ENCODE results near the gene L2HGDH. TPM values are rescaled to one million over a fixed set of nuclear protein-coding genes. Genes with fewer than 3 reads are reported as not detected.
A peak's percentile ranks its signal among the peaks of the same experiment; 100 is the strongest.

Gene L2HGDH
- total RNA-seq, 1 donor from 2014 or later: 7.3 TPM

- Histone ChIP-seq H3K36me3 (ENCODE audit: control insufficient read depth, insufficient read depth, low read length) (no peaks in the 10 kb centered on the region), H3K4me3 (ENCODE audit: low read depth, low read length) (no peak overlapping the region), H3K27me3 (ENCODE audit: control insufficient read depth, insufficient read depth, low read length) (no peaks in the 10 kb centered on the region)
- DNase-seq (ENCODE audit: low read depth): peak; percentile 64
- no peak for TF ChIP-seq CTCF (IDR thresholded peaks at IDR 0.05; ENCODE audit: insufficient read depth, low read length, poor library complexity, severe bottlenecking)
These were observed 8.1 kb downstream of the L2HGDH start for GRCh38 chr14:50303744-50304471.

GRCh38 chr14:50301914-50302313 is 10.1 kb downstream of the L2HGDH start:
- no peak for TF ChIP-seq CTCF (IDR thresholded peaks at IDR 0.05; ENCODE audit: insufficient read depth, low read length, poor library complexity, severe bottlenecking)
- H3K4me3 ChIP-seq (ENCODE audit: low read depth, low read length): no peak overlapping the region
- H3K27me3 ChIP-seq (ENCODE audit: control insufficient read depth, insufficient read depth, low read length): no peaks in the 10 kb centered on the region
- no peak for DNase-seq (ENCODE audit: low read depth)
- H3K36me3 ChIP-seq (ENCODE audit: control insufficient read depth, insufficient read depth, low read length): no peaks in the 10 kb centered on the region

- Histone ChIP-seq H3K36me3 (ENCODE audit: control insufficient read depth, insufficient read depth, low read length) (no peaks in the 10 kb centered on the region), H3K4me3 (ENCODE audit: low read depth, low read length) (no peak overlapping the region)
- TF ChIP-seq CTCF (IDR thresholded peaks at IDR 0.05; ENCODE audit: insufficient read depth, low read length, poor library complexity, severe bottlenecking): no peak
These were observed 12.4 kb downstream of the L2HGDH start for GRCh38 chr14:50299585-50299984.

GRCh38 chr14:50290306-50290705 is 21.7 kb downstream of the L2HGDH start:
- H3K36me3 ChIP-seq (ENCODE audit: control insufficient read depth, insufficient read depth, low read length): no peaks in the 10 kb centered on the region
- H3K4me3 ChIP-seq (ENCODE audit: low read depth, low read length): no peak overlapping the region
- no peaks in the 10 kb centered on the region for H3K27me3 ChIP-seq (ENCODE audit: control insufficient read depth, insufficient read depth, low read length)
- no peak for TF ChIP-seq CTCF (IDR thresholded peaks at IDR 0.05; ENCODE audit: insufficient read depth, low read length, poor library complexity, severe bottlenecking)
- no peak for DNase-seq (ENCODE audit: low read depth)

More at GRCh38 chr14:50299585-50299984, 12.4 kb downstream of the L2HGDH start:
- H3K27me3 ChIP-seq (ENCODE audit: control insufficient read depth, insufficient read depth, low read length): no peaks in the 10 kb centered on the region
- no peak for DNase-seq (ENCODE audit: low read depth)

- TF ChIP-seq CTCF (IDR thresholded peaks at IDR 0.05; ENCODE audit: insufficient read depth, low read length, poor library complexity, severe bottlenecking): no peak
These were observed 23.9 kb downstream of the L2HGDH start for GRCh38 chr14:50288146-50288545.

GRCh38 chr14:50285861-50286260 is 26.2 kb downstream of the L2HGDH start:
- no peak for DNase-seq (ENCODE audit: low read depth)
- Histone ChIP-seq H3K36me3 (ENCODE audit: control insufficient read depth, insufficient read depth, low read length) (no peaks in the 10 kb centered on the region), H3K27me3 (ENCODE audit: control insufficient read depth, insufficient read depth, low read length) (no peaks in the 10 kb centered on the region), H3K4me3 (ENCODE audit: low read depth, low read length) (no peak overlapping the region)
- TF ChIP-seq CTCF (IDR thresholded peaks at IDR 0.05; ENCODE audit: insufficient read depth, low read length, poor library complexity, severe bottlenecking): no peak

More at GRCh38 chr14:50288146-50288545, 23.9 kb downstream of the L2HGDH start:
- no peak for DNase-seq (ENCODE audit: low read depth)
- Histone ChIP-seq H3K4me3 (ENCODE audit: low read depth, low read length) (no peak overlapping the region), H3K27me3 (ENCODE audit: control insufficient read depth, insufficient read depth, low read length) (no peaks in the 10 kb centered on the region), H3K36me3 (ENCODE audit: control insufficient read depth, insufficient read depth, low read length) (no peaks in the 10 kb centered on the region)
